ENCODE measurements around the gene BCKDHB. TPM values are rescaled to one million over a fixed set of nuclear protein-coding genes. Genes with fewer than 3 reads are reported as not detected.

Gene BCKDHB
- total RNA-seq, 1 donor from 2014 or later, result 21.5 TPM

- Histone ChIP-seq H3K36me3 (ENCODE audit: control insufficient read depth, insufficient read depth, low read length) (no peaks in the 10 kb centered on the region), H3K27me3 (ENCODE audit: control insufficient read depth, insufficient read depth, low read length) (no peaks in the 10 kb centered on the region), H3K4me3 (ENCODE audit: low read depth, low read length) (no peak overlapping the region)
- no peak for DNase-seq (ENCODE audit: low read depth)
- TF ChIP-seq CTCF (IDR thresholded peaks at IDR 0.05; ENCODE audit: insufficient read depth, low read length, poor library complexity, severe bottlenecking), result no peak
Measured at GRCh38 chr6:80356545-80356944, 250.1 kb downstream of the BCKDHB start.

- TF ChIP-seq CTCF (IDR thresholded peaks at IDR 0.05; ENCODE audit: insufficient read depth, low read length, poor library complexity, severe bottlenecking), result no peak
- no peaks in the 10 kb centered on the region for H3K27me3 ChIP-seq (ENCODE audit: control insufficient read depth, insufficient read depth, low read length)
- H3K4me3 ChIP-seq (ENCODE audit: low read depth, low read length), result no peak overlapping the region
- no peaks in the 10 kb centered on the region for H3K36me3 ChIP-seq (ENCODE audit: control insufficient read depth, insufficient read depth, low read length)
- DNase-seq (ENCODE audit: low read depth), result no peak
Measured at GRCh38 chr6:80357081-80357480, 250.6 kb downstream of the BCKDHB start.

GRCh38 chr6:80357674-80358073, 251.2 kb downstream of the BCKDHB start:
- TF ChIP-seq CTCF (IDR thresholded peaks at IDR 0.05; ENCODE audit: insufficient read depth, low read length, poor library complexity, severe bottlenecking), result no peak
- H3K27me3 ChIP-seq (ENCODE audit: control insufficient read depth, insufficient read depth, low read length), result no peaks in the 10 kb centered on the region
- H3K4me3 ChIP-seq (ENCODE audit: low read depth, low read length), result no peak overlapping the region
- no peak for DNase-seq (ENCODE audit: low read depth)
- H3K36me3 ChIP-seq (ENCODE audit: control insufficient read depth, insufficient read depth, low read length), result no peaks in the 10 kb centered on the region

- Histone ChIP-seq H3K36me3 (ENCODE audit: control insufficient read depth, insufficient read depth, low read length) (no peaks in the 10 kb centered on the region), H3K27me3 (ENCODE audit: control insufficient read depth, insufficient read depth, low read length) (no peaks in the 10 kb centered on the region), H3K4me3 (ENCODE audit: low read depth, low read length) (no peak overlapping the region)
- DNase-seq (ENCODE audit: low read depth), result no peak
- no peak for TF ChIP-seq CTCF (IDR thresholded peaks at IDR 0.05; ENCODE audit: insufficient read depth, low read length, poor library complexity, severe bottlenecking)
Measured at GRCh38 chr6:80363501-80364122, 257.1 kb downstream of the BCKDHB start.

- Histone ChIP-seq H3K4me3 (ENCODE audit: low read depth, low read length) (no peak overlapping the region), H3K27me3 (ENCODE audit: control insufficient read depth, insufficient read depth, low read length) (no peaks in the 10 kb centered on the region), H3K36me3 (ENCODE audit: control insufficient read depth, insufficient read depth, low read length) (no peaks in the 10 kb centered on the region)
- TF ChIP-seq CTCF (IDR thresholded peaks at IDR 0.05; ENCODE audit: insufficient read depth, low read length, poor library complexity, severe bottlenecking), result no peak
- DNase-seq (ENCODE audit: low read depth), result no peak
Measured at GRCh38 chr6:80364149-80364548, 257.7 kb downstream of the BCKDHB start.

- Histone ChIP-seq H3K27me3 (ENCODE audit: control insufficient read depth, insufficient read depth, low read length) (no peaks in the 10 kb centered on the region), H3K36me3 (ENCODE audit: control insufficient read depth, insufficient read depth, low read length) (no peaks in the 10 kb centered on the region), H3K4me3 (ENCODE audit: low read depth, low read length) (no peak overlapping the region)
- DNase-seq (ENCODE audit: low read depth), result no peak
- no peak for TF ChIP-seq CTCF (IDR thresholded peaks at IDR 0.05; ENCODE audit: insufficient read depth, low read length, poor library complexity, severe bottlenecking)
Measured at GRCh38 chr6:80366051-80366450, 259.6 kb downstream of the BCKDHB start.

Measured in kidney epithelial cell (primary cell).